Liver (tissue), 9 donors: ENCODE measurements around the gene NWD2. TPM values are rescaled to one million over a fixed set of nuclear protein-coding genes. Genes with fewer than 3 reads are reported as not detected.

Experiments used
- DNase-seq: peaks from one replicate; pipeline ENCODE4 v3.0.0-alpha.2; 2017; ENCODE audit warnings: low spot score
- H3K27ac ChIP-seq, 2 donors: one replicate each; pipeline ENCODE4 v1.7.0; 2013; ENCODE audit warnings: inconsistent platforms in 2 of 2, low read length in 2 of 2, control low read depth in 1 of 2, low read depth in 1 of 2, mild to moderate bottlenecking in 1 of 2
- H3K27me3 ChIP-seq, 4 donors: one replicate each; pipeline versions ENCODE4 v1.6.1 to v1.7.0; 2013; ENCODE audit warnings: low read length in 3 of 4, inconsistent platforms in 1 of 4, mild to moderate bottlenecking in 1 of 4, moderate library complexity in 1 of 4; ENCODE audit not compliant: control insufficient read depth in 4 of 4, insufficient read depth in 4 of 4
- H3K36me3 ChIP-seq, 4 donors: one replicate each; pipeline versions ENCODE4 v1.6.1 to v1.7.0; 2013; ENCODE audit warnings: low read length in 3 of 4, mild to moderate bottlenecking in 3 of 4, low read depth in 1 of 4, moderate library complexity in 1 of 4; ENCODE audit not compliant: control insufficient read depth in 4 of 4, insufficient read depth in 3 of 4
- H3K4me1 ChIP-seq, 4 donors: one replicate each; pipeline versions ENCODE4 v1.6.1 to v1.7.0; 2013; ENCODE audit warnings: low read length in 3 of 4, mild to moderate bottlenecking in 3 of 4, moderate library complexity in 1 of 4; ENCODE audit not compliant: control insufficient read depth in 4 of 4, insufficient read depth in 4 of 4
- H3K4me3 ChIP-seq, 3 donors: one replicate each; pipeline versions ENCODE4 v1.6.1 to v1.7.0; 2013; ENCODE audit warnings: low read length in 3 of 3, control low read depth in 1 of 3, low read depth in 1 of 3, mild to moderate bottlenecking in 1 of 3
- H3K9ac ChIP-seq, 2 donors: one replicate each; pipeline ENCODE4 v1.7.0; 2013; ENCODE audit warnings: low read length in 2 of 2, mild to moderate bottlenecking in 2 of 2, moderate library complexity in 2 of 2, control low read depth in 1 of 2, low read depth in 1 of 2
- H3K9me3 ChIP-seq, 4 donors: one replicate each; pipeline versions ENCODE4 v1.6.1 to v1.7.0; 2013; ENCODE audit warnings: low read length in 3 of 4; ENCODE audit not compliant: control insufficient read depth in 4 of 4
- EGR1 ChIP-seq, 2 donors: IDR thresholded peaks; 2 replicates each; pipeline ENCODE4 v1.6.1; 2016 to 2018; ENCODE audit warnings: antibody characterized with exemption in 2 of 2, low read depth in 2 of 2
- FOXA2 ChIP-seq: IDR thresholded peaks from 2 replicates; pipeline ENCODE4 v1.6.1; 2016; ENCODE audit warnings: antibody characterized with exemption
- GABPA ChIP-seq, 2 donors: IDR thresholded peaks in 1 of 2; conservative IDR thresholded peaks in 1 of 2; 2 replicates each; pipeline ENCODE4 v1.6.1; 2016; ENCODE audit warnings: antibody characterized with exemption in 2 of 2, mild to moderate bottlenecking in 1 of 2, moderate library complexity in 1 of 2
- HNF4A ChIP-seq, 2 donors: conservative IDR thresholded peaks; 2 replicates each; pipeline ENCODE4 v1.6.1; 2016; ENCODE audit warnings: antibody characterized with exemption in 2 of 2, mild to moderate bottlenecking in 2 of 2
- JUND ChIP-seq, 2 donors: IDR thresholded peaks; 2 replicates each; pipeline ENCODE4 v1.6.1; 2016; ENCODE audit warnings: antibody characterized with exemption in 2 of 2
- NR2F2 ChIP-seq: IDR thresholded peaks from 2 replicates; pipeline ENCODE4 v1.6.1; 2016; ENCODE audit warnings: antibody characterized with exemption
- RAD21 ChIP-seq, 2 donors: IDR thresholded peaks; 2 replicates each; pipeline ENCODE4 v1.6.1; 2016; ENCODE audit warnings: antibody characterized with exemption in 2 of 2, mild to moderate bottlenecking in 2 of 2
- RXRA ChIP-seq, 2 donors: IDR thresholded peaks; 2 replicates each; pipeline ENCODE4 v1.6.1; 2017 to 2018; ENCODE audit warnings: antibody characterized with exemption in 2 of 2, mild to moderate bottlenecking in 1 of 2
- SP1 ChIP-seq: IDR thresholded peaks from 2 replicates; pipeline ENCODE4 v1.6.1; 2018; ENCODE audit warnings: antibody characterized with exemption, mild to moderate bottlenecking
- TAF1 ChIP-seq: conservative IDR thresholded peaks from 2 replicates; pipeline ENCODE4 v1.6.1; 2016; ENCODE audit warnings: antibody characterized with exemption, mild to moderate bottlenecking
- YY1 ChIP-seq: IDR thresholded peaks from 2 replicates; pipeline ENCODE4 v1.6.1; 2016; ENCODE audit warnings: antibody characterized with exemption, mild to moderate bottlenecking
- WGBS: extraction: QIAGEN DNeasy Blood & Tissue Kit; methylation state at CpG from one replicate; pipeline ENCODE4 v1.1.7; 2013; 5-methylcytosine and 5-hydroxymethylcytosine counted together
- polyA plus RNA-seq, 2 donors: library from polyadenylated mRNA; stranded (reverse) in 1 of 2; unstranded in 1 of 2; fragments of 200-250 nt in 1 of 2; fragments of >200 nt in 1 of 2; fragmentation: Nextera tagmentation in 1 of 2; extraction: Ambion mirVana in 1 of 2; gene quantifications; one replicate each; pipeline versions ENCODE4 v1.2.1 to v1.2.3, GENCODE V29; 2013 to 2015
- total RNA-seq, 2 donors: library from RNA; depleted of rRNA; stranded (reverse); fragments of >200 nt; gene quantifications; one replicate each; pipeline ENCODE4 v1.2.3, GENCODE V29; 2014
- TF ChIP-seq, protein P1 (sequence below): IDR thresholded peaks from 2 replicates; pipeline ENCODE4 v1.6.1; 2016; ENCODE audit warnings: antibody characterized with exemption
- TF ChIP-seq, protein P2 (sequence below): IDR thresholded peaks from 2 replicates; pipeline ENCODE4 v1.6.1; 2016; ENCODE audit warnings: antibody characterized with exemption, mild to moderate bottlenecking
- TF ChIP-seq, protein P3 (sequence below): fragments of 150-350 bp; IDR thresholded peaks from 2 replicates; pipeline ENCODE4 v1.5.1; 2017; ENCODE audit warnings: improper control_type of control experiment, low read depth, low read length; ENCODE audit not compliant: missing input control
- TF ChIP-seq, protein P4 (sequence below): IDR thresholded peaks from 2 replicates; pipeline ENCODE4 v1.6.1; 2016; ENCODE audit warnings: antibody characterized with exemption
- TF ChIP-seq, protein P5 (sequence below): IDR thresholded peaks from 2 replicates; pipeline ENCODE4 v1.6.1; 2016; ENCODE audit warnings: antibody characterized with exemption
- donor health status: healthy.
- donor health status: healthy.
- donor health status: healthy.
- donor health status: healthy.
- donor health status: healthy.

The NWD2 gene
- total and polyA plus RNA-seq, 4 donors, result 0.08 to 0.37 TPM; not detected in 2

DNA sequence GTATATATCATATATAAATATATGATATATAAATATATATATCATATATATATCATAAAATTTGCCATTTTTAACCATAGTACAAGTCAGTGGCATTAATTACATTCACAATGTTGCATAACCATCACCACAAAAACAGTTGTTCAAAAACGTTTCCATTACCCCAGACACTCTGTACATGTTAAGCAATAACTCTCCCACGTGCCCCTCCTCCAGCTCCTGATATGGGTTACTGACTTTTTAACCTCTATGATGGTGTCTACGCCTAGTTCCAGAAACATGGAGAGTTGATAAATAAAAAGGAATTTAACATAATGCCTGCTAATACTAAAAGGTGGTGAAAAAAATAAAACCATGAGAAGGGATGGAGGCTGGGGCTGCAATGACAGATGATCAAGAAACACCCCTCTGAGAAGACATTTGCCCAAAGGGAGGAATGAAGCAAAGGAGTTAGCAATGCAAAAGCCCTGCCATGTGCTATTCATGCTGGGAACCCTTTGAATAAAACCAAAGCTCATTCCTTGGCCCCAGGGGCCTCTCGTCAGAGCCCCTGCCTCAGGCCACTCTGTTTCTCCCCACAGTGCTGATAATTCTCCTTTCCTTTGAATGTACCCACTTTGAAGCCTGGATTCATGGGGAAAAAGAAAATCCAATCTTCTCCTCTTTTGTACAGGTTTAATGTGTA, 144.3 kb downstream of the NWD2 start:
- no peak overlapping the region for H3K9ac ChIP-seq
- H3K4me1 ChIP-seq, result peaks cover 1 to 10% (median 5%) of the 10 kb centered on the region in 4 donors
- no peak overlapping the region for H3K4me3 ChIP-seq
- WGBS, result 41% methylated on average over 4 of the region's 4 CpGs
- no peak overlapping the region for H3K27ac ChIP-seq
- no peak for DNase-seq
- H3K27me3 ChIP-seq, result no peaks in the 10 kb centered on the region
- no peaks in the 10 kb centered on the region for H3K36me3 ChIP-seq
- H3K9me3 ChIP-seq, result no peaks in the 10 kb centered on the region
- TF ChIP-seq JUND (IDR thresholded peaks at IDR 0.05), result no peak
- TF ChIP-seq EGR1 (IDR thresholded peaks at IDR 0.05; ENCODE audit: low read depth in 2 of 2), result no peak
- TF ChIP-seq FOXA2, result no peak
- TF ChIP-seq TAF1, result no peak
- TF ChIP-seq SP1, result no peak
- TF ChIP-seq RXRA (IDR thresholded peaks at IDR 0.05), result peak; percentile 39 to 61
- TF ChIP-seq GABPA (IDR thresholded peaks at IDR 0.05 in 1 of 2, conservative IDR thresholded peaks at IDR 0.05 in 1 of 2), result no peak
- TF ChIP-seq HNF4A (conservative IDR thresholded peaks at IDR 0.05), result peak in 1 of 2 donors; percentile 33
- TF ChIP-seq, protein P1, sequence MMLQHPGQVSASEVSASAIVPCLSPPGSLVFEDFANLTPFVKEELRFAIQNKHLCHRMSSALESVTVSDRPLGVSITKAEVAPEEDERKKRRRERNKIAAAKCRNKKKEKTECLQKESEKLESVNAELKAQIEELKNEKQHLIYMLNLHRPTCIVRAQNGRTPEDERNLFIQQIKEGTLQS, result no peak
- peak; percentile 37 for TF ChIP-seq YY1
- TF ChIP-seq, protein P2, sequence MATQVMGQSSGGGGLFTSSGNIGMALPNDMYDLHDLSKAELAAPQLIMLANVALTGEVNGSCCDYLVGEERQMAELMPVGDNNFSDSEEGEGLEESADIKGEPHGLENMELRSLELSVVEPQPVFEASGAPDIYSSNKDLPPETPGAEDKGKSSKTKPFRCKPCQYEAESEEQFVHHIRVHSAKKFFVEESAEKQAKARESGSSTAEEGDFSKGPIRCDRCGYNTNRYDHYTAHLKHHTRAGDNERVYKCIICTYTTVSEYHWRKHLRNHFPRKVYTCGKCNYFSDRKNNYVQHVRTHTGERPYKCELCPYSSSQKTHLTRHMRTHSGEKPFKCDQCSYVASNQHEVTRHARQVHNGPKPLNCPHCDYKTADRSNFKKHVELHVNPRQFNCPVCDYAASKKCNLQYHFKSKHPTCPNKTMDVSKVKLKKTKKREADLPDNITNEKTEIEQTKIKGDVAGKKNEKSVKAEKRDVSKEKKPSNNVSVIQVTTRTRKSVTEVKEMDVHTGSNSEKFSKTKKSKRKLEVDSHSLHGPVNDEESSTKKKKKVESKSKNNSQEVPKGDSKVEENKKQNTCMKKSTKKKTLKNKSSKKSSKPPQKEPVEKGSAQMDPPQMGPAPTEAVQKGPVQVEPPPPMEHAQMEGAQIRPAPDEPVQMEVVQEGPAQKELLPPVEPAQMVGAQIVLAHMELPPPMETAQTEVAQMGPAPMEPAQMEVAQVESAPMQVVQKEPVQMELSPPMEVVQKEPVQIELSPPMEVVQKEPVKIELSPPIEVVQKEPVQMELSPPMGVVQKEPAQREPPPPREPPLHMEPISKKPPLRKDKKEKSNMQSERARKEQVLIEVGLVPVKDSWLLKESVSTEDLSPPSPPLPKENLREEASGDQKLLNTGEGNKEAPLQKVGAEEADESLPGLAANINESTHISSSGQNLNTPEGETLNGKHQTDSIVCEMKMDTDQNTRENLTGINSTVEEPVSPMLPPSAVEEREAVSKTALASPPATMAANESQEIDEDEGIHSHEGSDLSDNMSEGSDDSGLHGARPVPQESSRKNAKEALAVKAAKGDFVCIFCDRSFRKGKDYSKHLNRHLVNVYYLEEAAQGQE, result no peak
- peak in 1 of 2 donors; percentile 13 for TF ChIP-seq RAD21 (IDR thresholded peaks at IDR 0.05)
- no peak for TF ChIP-seq NR2F2
- TF ChIP-seq, protein P3, sequence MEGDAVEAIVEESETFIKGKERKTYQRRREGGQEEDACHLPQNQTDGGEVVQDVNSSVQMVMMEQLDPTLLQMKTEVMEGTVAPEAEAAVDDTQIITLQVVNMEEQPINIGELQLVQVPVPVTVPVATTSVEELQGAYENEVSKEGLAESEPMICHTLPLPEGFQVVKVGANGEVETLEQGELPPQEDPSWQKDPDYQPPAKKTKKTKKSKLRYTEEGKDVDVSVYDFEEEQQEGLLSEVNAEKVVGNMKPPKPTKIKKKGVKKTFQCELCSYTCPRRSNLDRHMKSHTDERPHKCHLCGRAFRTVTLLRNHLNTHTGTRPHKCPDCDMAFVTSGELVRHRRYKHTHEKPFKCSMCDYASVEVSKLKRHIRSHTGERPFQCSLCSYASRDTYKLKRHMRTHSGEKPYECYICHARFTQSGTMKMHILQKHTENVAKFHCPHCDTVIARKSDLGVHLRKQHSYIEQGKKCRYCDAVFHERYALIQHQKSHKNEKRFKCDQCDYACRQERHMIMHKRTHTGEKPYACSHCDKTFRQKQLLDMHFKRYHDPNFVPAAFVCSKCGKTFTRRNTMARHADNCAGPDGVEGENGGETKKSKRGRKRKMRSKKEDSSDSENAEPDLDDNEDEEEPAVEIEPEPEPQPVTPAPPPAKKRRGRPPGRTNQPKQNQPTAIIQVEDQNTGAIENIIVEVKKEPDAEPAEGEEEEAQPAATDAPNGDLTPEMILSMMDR, result no peak
- TF ChIP-seq, protein P4, sequence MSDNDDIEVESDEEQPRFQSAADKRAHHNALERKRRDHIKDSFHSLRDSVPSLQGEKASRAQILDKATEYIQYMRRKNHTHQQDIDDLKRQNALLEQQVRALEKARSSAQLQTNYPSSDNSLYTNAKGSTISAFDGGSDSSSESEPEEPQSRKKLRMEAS, result no peak
- TF ChIP-seq, protein P5, sequence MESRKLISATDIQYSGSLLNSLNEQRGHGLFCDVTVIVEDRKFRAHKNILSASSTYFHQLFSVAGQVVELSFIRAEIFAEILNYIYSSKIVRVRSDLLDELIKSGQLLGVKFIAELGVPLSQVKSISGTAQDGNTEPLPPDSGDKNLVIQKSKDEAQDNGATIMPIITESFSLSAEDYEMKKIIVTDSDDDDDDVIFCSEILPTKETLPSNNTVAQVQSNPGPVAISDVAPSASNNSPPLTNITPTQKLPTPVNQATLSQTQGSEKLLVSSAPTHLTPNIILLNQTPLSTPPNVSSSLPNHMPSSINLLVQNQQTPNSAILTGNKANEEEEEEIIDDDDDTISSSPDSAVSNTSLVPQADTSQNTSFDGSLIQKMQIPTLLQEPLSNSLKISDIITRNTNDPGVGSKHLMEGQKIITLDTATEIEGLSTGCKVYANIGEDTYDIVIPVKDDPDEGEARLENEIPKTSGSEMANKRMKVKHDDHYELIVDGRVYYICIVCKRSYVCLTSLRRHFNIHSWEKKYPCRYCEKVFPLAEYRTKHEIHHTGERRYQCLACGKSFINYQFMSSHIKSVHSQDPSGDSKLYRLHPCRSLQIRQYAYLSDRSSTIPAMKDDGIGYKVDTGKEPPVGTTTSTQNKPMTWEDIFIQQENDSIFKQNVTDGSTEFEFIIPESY, result no peak
